BJ (cell line): Measurements from ENCODE around the gene MED25. TPM values are rescaled to one million over a fixed set of nuclear protein-coding genes. Genes with fewer than 3 reads are reported as not detected.

Experiments
- CTCF ChIA-PET: fragments of 350-600 bp; formaldehyde crosslinking; extraction: SDS; loops from one replicate; lab custom pipeline; 2021; ENCODE audit warnings: antibody characterized with exemption, inconsistent platforms; lab: Yijun Ruan, JAX
- POLR2A ChIA-PET: fragments of 300-600 bp; sonication (Branson Sonifier 250); formaldehyde crosslinking; extraction: SDS; loops from one replicate; lab custom pipeline; 2021; ENCODE audit warnings: antibody characterized with exemption; lab: Charles Lee
- DNase-seq: peaks from one replicate; pipeline ENCODE4 v3.0.0-alpha.2; 2011; ENCODE audit warnings: low read depth
- H3K27me3 ChIP-seq: 2 replicates; pipeline ENCODE4 v1.6.0; 2011; ENCODE audit warnings: low read length; ENCODE audit not compliant: control insufficient read depth, insufficient read depth
- H3K36me3 ChIP-seq: 2 replicates; pipeline ENCODE4 v1.5.1; 2011; ENCODE audit warnings: low read length; ENCODE audit not compliant: control insufficient read depth, insufficient read depth
- H3K4me3 ChIP-seq: 2 replicates; pipeline ENCODE4 v1.5.1; 2011; ENCODE audit warnings: low read depth, mild to moderate bottlenecking, control low read depth, low read length
- polyA plus RNA-seq: library from polyadenylated mRNA; depleted of rRNA; stranded (reverse); fragments of >200 nt; gene quantifications from 2 replicates; pipeline ENCODE4 v1.2.3, GENCODE V29; 2011
- TF ChIP-seq, protein P1 (sequence below): IDR thresholded peaks from 2 replicates; pipeline ENCODE4 v1.5.1; 2011; ENCODE audit warnings: low read depth, mild to moderate bottlenecking, control low read depth, inconsistent platforms, low read length, moderate library complexity; ENCODE audit not compliant: insufficient read depth

Gene MED25
- polyA plus RNA-seq, 1 experiment: 27.7 TPM

DNA sequence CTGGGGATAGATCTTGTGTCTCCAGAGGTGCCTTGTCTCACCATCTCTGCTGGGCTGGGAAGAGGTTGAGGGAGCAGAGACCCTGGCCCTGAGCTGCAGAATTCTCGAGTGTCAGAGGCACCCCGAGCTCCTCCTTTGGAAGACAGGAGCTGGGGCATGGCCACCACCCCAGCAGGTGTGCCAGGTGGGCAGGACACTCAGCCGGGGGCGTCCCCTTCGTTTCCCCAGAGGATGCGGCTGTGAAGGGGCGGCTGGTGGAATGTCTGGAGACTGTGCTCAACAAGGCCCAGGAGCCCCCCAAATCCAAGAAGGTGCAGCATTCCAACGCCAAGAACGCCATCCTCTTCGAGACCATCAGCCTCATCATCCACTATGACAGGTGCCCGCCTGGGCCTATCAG is 19.5 kb upstream of the MED25 start:
- ChIA-PET POLR2A (no interaction called here), CTCF (interaction anchor here (0.6 to 1.3 kb wide), 3 partner anchors 32 to 127 kb away, joined by 3 to 4 read pairs (median 3); no protein-coding TSS in a partner anchor)
- no peak for DNase-seq
- Histone ChIP-seq H3K4me3 (no peak overlapping the region), H3K27me3 (no peaks in the 10 kb centered on the region), H3K36me3 (peaks cover 64% of the 10 kb centered on the region)
- TF ChIP-seq, protein P1, sequence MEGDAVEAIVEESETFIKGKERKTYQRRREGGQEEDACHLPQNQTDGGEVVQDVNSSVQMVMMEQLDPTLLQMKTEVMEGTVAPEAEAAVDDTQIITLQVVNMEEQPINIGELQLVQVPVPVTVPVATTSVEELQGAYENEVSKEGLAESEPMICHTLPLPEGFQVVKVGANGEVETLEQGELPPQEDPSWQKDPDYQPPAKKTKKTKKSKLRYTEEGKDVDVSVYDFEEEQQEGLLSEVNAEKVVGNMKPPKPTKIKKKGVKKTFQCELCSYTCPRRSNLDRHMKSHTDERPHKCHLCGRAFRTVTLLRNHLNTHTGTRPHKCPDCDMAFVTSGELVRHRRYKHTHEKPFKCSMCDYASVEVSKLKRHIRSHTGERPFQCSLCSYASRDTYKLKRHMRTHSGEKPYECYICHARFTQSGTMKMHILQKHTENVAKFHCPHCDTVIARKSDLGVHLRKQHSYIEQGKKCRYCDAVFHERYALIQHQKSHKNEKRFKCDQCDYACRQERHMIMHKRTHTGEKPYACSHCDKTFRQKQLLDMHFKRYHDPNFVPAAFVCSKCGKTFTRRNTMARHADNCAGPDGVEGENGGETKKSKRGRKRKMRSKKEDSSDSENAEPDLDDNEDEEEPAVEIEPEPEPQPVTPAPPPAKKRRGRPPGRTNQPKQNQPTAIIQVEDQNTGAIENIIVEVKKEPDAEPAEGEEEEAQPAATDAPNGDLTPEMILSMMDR: no peak

DNA sequence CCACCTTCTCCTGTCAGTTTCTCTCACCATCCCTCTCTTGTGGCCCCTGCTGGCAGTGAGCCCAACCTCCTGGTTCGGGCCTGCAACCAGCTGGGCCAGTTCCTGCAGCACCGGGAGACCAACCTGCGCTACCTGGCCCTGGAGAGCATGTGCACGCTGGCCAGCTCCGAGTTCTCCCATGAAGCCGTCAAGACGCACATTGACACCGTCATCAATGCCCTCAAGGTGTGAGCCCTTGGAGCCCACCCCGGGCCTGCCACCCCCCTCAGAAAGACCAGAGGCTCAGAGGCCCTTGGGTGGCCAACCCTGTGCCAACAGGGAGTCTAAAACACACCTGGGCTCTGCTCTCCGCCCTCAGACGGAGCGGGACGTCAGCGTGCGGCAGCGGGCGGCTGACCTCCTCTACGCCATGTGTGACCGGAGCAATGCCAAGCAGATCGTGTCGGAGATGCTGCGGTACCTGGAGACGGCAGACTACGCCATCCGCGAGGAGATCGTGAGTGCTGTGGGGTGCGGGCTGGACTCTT is 18.8 kb upstream of the MED25 start:
- TF ChIP-seq, protein P1: no peak
- no peak for DNase-seq
- no peaks in the 10 kb centered on the region for H3K27me3 ChIP-seq
- ChIA-PET CTCF (interaction anchor here (0.6 kb wide), 1 partner anchor 33 kb away, joined by 4 read pairs; no protein-coding TSS in a partner anchor), POLR2A (no interaction called here)
- no peak overlapping the region for H3K4me3 ChIP-seq
- peaks cover 62% of the 10 kb centered on the region for H3K36me3 ChIP-seq

DNA sequence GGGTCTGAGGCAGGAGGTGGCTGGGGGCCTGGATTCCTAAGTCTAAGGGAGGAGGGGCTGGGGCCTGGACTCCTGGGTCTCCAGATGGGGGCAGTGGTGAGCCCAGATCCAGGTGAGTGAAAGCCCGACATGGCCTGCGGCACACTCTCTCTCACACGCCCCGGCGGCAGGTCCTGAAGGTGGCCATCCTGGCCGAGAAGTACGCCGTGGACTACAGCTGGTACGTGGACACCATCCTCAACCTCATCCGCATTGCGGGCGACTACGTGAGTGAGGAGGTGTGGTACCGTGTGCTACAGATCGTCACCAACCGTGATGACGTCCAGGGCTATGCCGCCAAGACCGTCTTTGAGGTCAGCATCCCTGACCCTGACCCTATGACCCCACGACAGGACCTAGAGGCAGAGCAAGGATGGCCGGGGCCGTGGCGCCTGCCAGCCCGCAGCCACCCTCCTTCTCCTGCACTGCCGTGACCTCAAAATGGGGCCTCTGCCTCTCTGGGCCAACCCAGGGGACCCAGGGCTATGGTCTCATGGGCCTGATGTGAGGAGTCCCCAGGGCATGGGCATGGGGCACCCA is 18.2 kb upstream of the MED25 start:
- ChIA-PET POLR2A (no interaction called here), CTCF (no interaction called here)
- Histone ChIP-seq H3K27me3 (no peaks in the 10 kb centered on the region), H3K36me3 (peaks cover 61% of the 10 kb centered on the region), H3K4me3 (no peak overlapping the region)
- DNase-seq: no peak
- TF ChIP-seq, protein P1: peak; percentile 27; the same call in 1 of the 2 replicates

DNA sequence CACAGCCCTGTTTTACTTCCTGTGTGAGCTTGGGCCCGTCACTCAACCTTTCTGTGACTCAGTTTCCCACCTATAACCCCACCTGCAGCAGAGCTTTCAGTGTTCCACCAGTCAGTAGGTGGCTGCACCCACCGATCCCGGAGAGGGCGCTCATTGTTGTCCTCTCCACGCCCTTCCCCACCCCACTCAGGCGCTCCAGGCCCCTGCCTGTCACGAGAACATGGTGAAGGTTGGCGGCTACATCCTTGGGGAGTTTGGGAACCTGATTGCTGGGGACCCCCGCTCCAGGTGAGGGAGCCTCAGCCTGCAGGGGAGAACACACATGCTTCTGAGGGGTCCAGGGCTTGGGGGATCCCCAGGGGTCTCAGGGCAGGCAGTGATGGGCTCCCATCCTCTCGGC is 17.3 kb upstream of the MED25 start:
- TF ChIP-seq, protein P1: no peak
- no peak overlapping the region for H3K4me3 ChIP-seq
- H3K36me3 ChIP-seq: peaks cover 53% of the 10 kb centered on the region
- no peak for DNase-seq
- no peaks in the 10 kb centered on the region for H3K27me3 ChIP-seq
- ChIA-PET POLR2A (no interaction called here), CTCF (no interaction called here)

DNA sequence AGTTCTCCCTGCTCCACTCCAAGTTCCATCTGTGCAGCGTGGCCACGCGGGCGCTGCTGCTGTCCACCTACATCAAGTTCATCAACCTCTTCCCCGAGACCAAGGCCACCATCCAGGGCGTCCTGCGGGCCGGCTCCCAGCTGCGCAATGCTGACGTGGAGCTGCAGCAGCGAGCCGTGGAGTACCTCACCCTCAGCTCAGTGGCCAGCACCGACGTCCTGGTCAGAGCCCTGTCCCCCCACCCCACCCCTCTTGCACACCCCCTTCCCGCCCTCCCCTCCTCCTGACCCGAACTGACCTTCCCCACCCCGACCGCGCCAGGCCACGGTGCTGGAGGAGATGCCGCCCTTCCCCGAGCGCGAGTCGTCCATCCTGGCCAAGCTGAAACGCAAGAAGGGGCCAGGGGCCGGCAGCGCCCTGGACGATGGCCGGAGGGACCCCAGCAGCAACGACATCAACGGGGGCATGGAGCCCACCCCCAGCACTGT is 16.6 kb upstream of the MED25 start:
- CTCF ChIA-PET: no interaction called here

More for the DNA sequence above, 16.6 kb upstream of the MED25 start:
- Histone ChIP-seq H3K36me3 (peaks cover 51% of the 10 kb centered on the region), H3K4me3 (peak overlapping the region; percentile 46), H3K27me3 (no peaks in the 10 kb centered on the region)
- TF ChIP-seq, protein P1: no peak
- DNase-seq: no peak
- POLR2A ChIA-PET: no interaction called here
